ENCODE results near the gene TMEM240. TPM values are rescaled to one million over a fixed set of nuclear protein-coding genes. Genes with fewer than 3 reads are reported as not detected.

TMEM240 gene
- total RNA-seq, 4 donors from 2014 or later = 1.3 to 5.1 (median 3.2) TPM; not detected in 1

DNA sequence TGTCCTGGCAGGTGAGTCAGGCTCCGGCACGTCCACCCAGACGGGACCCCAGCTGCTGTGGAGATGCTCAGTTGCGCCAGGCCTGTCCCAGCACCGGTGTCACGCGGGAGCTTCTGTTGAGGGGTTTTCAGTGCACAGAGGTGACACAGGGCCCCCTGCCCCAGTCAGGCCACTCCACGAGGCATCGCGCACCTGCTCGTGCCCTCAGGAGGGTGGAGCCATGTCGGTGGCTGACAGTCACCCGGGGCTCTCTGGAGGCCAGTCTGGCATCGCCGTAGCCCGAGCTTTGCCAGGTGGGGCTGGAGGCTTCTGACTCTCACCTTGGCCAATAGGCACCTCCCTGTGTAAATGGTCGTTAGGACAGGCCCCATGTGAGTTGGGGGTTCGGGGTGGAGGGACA is 11.1 kb downstream of the TMEM240 start:
- TF ChIP-seq, protein P1, sequence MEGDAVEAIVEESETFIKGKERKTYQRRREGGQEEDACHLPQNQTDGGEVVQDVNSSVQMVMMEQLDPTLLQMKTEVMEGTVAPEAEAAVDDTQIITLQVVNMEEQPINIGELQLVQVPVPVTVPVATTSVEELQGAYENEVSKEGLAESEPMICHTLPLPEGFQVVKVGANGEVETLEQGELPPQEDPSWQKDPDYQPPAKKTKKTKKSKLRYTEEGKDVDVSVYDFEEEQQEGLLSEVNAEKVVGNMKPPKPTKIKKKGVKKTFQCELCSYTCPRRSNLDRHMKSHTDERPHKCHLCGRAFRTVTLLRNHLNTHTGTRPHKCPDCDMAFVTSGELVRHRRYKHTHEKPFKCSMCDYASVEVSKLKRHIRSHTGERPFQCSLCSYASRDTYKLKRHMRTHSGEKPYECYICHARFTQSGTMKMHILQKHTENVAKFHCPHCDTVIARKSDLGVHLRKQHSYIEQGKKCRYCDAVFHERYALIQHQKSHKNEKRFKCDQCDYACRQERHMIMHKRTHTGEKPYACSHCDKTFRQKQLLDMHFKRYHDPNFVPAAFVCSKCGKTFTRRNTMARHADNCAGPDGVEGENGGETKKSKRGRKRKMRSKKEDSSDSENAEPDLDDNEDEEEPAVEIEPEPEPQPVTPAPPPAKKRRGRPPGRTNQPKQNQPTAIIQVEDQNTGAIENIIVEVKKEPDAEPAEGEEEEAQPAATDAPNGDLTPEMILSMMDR (IDR thresholded peaks at IDR 0.05; ENCODE audit: low read depth) = no peak

DNA sequence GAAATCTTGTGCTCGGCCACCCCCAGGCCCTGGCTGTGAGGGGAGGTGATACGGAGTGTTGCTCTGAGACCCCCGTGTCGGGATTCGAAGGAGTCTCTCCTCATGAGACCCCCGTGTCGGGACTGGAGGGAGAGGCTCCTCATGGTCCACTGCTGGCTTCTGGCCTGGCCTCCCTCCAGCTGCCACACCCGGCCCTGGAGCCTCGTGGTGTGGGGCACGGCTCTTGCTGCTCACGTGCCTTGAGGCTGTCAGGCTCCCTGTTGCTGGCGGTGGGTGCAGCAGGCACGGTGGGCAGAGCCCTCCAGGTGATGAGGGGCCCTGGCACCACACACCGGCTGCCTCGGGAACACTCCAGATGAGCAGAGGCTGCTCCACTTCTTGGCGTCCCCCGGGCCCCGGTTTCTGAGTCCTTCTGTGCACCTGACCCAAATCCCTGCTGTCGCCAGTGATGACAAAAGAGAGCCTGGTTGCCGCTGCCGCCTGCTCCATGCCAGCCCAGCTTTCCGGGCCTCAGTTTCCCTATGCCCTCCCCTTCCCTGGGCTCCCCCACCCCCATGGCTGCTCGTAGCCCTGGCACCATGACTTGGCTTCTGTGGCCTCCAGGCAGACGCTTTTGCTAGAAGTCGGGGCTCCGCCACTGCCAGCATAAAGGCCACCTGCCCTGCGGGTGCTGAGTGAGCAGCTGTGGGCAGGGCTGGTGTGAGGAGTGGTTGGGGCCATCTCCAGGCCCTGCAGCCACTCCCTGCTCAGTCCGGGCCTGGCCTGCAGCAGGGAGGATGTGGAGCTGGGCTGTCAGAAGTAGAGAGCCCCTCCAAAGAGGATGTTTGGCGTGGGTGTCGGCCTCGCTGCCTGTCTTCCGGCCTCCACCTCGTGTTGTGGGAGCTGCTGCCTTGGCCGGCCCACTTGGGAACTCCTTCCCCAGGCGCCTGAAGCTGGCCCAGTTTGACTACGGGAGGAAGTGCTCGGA is 11.8 kb downstream of the TMEM240 start:
- TF ChIP-seq, protein P1 (IDR thresholded peaks at IDR 0.05; ENCODE audit: low read depth) = no peak

DNA sequence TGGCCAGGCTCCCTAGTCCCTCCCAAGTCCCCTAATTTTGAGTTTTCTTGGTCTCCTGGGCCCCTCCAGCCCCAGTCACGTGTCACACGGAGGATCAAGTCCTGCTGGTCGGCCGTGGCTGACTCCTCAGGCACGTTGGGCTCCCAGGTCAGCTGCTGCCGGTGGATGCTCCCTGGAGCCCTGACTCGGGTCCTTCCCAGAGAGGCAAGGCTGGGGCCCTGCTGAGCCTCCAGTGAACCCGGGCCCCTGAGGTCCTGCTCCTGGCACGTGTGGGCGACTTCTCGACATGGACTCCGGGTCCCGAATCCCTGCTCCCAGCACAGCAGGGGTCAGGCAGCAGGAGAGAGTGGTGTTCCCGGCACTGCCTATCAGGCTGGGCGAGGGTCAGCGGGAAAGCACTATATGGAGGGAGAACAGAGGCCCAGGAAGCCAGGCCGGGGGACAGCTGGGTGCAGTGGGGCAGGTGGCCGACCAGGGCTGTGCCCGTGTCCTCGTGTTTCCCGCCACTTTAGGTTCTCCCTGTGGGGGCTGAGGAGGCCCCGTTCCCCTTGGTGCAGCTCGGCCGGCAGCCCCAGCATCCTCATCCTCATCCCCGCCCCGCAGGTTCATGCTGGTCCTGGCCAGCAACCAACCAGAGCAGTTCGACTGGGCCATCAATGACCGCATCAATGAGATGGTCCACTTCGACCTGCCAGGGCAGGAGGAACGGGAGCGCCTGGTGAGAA is 13.2 kb downstream of the TMEM240 start:
- TF ChIP-seq, protein P1 (IDR thresholded peaks at IDR 0.05; ENCODE audit: low read depth) = no peak

DNA sequence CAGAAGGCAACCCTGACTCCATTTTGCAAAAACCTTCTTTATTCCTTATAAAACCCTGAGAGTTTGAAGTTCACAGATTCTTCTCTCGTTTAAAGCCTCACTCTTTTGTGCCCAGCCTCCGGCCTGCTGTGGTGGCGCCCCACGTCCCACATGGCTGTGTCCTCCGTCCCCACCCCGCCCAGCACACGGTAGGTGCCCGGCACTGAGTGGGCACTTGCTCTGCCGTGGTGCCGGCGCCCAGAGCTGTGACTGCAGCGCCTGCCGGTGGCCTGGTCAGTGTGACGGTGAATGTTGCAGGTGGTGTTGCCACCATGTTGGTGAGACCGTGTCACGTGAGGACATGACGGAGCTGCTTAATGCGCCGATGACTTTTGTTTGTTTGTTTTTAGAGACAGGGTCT is 19.1 kb downstream of the TMEM240 start:
- TF ChIP-seq, protein P1 (IDR thresholded peaks at IDR 0.05; ENCODE audit: low read depth) = no peak

DNA sequence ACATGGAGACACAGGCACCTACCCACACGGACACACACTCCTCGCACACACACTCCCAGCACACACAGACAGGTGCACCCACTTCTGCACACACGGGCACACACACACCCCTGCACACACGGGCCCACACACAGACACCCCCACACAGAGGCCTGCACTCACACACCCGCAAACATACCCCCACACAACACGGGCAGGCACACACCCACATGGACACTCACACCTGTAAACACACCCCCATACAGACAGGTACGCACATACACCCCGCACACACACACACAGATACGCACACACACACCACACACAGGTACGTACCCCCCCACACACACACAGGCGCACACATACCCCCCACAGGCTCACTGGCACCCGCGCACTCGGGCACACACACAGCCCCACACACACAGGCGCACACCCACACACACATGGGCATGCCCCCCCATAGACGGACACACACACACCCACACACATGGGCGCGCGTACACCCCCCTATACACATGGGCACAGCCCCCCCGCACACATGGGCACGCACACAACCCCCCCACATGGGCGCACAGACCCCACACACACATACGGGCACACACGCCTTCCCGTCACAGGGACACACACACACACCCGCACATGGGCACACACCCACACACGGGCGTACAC is 22.3 kb downstream of the TMEM240 start:
- TF ChIP-seq, protein P1 (IDR thresholded peaks at IDR 0.05; ENCODE audit: low read depth) = no peak

DNA sequence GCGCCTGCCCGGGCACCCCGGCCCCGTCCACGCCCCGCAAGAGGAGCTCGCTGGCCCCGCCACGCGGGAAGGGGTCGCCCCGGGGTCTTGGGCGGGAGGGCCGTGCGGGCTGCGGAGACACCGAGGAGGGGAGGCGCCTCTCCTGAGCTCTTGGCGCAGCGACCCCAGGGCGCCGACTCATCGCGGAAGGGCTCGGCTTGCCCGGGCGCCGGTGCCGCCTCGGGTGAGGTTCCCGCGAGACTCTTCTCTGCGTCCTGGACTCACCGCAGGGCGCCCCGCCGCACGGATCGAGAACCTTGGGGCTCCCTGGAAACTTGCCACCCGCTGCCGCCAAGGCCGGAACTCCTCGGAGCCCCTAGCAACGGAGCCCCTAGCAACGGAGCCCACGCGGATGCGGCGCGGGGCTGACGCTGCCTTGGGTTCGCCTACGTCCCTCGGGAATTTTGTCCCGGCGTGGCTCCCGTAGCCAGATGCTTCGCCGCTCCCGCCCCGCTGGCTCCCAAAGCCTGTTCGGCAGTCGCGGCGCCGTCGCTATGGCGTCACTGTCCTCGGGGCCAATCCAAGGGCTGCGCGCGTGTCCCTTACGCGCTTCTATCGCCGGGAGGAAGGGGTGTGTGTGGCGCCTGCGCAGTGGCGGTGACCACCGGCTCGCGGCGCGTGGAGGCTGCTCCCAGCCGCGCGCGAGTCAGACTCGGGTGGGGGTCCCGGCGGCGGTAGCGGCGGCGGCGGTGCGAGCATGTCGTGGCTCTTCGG is 28.7 kb downstream of the TMEM240 start, which contains the start of gene ATAD3A:
Gene ATAD3A, plus strand, starts transcription at position 630 of the 753 bp plus-strand sequence. Its CDS starts 107 bp downstream, at position 737.
- TF ChIP-seq, protein P1 (IDR thresholded peaks at IDR 0.05; ENCODE audit: low read depth) = no peak
